ENCODE results near the gene FBXO22.

DNA sequence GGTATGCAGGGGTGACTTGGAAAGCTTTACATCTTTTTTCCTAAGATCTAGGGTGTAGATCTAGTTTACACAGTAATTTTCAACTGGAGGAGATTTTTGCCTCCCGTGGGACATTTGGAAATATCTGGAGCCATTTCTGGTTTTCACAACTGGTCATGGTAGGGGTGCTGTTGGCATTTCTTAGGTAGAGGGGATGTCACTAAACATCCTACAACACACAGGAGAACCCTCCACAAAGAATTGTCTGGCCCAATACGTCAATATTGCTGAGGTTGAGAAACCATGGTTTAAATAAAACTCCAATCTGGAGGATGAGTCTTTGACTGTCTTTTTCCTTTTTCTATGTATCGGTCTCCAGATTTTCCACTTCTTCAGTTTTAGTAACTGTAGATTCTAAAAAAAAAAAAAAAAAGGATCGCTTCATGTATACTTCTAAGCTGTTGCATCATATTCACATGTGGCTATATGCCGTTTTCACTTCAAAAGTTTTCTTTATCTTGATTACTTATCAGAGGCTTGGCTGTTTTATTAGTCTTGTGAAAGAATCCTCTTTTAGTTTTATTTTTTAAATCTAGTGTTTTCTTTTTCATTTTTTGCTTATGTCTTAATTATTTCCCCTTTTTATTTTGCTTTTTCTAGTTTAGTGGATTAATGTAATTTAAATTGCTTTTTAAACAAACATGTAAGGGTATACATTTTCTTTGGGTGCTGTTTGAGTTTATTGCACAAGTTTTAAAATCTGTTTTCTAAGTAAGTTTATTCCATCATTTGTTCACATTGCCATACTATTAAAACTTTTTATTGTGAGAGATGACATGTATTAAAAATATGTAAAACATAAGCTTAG lies 39.2 kb upstream of the FBXO22 start:
- TF ChIP-seq, protein P1, sequence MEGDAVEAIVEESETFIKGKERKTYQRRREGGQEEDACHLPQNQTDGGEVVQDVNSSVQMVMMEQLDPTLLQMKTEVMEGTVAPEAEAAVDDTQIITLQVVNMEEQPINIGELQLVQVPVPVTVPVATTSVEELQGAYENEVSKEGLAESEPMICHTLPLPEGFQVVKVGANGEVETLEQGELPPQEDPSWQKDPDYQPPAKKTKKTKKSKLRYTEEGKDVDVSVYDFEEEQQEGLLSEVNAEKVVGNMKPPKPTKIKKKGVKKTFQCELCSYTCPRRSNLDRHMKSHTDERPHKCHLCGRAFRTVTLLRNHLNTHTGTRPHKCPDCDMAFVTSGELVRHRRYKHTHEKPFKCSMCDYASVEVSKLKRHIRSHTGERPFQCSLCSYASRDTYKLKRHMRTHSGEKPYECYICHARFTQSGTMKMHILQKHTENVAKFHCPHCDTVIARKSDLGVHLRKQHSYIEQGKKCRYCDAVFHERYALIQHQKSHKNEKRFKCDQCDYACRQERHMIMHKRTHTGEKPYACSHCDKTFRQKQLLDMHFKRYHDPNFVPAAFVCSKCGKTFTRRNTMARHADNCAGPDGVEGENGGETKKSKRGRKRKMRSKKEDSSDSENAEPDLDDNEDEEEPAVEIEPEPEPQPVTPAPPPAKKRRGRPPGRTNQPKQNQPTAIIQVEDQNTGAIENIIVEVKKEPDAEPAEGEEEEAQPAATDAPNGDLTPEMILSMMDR (IDR thresholded peaks at IDR 0.05; ENCODE audit: low read depth, low read length, poor library complexity, severe bottlenecking) = no peak
- no peak for TF ChIP-seq EZH2phosphoT487 (IDR thresholded peaks at IDR 0.05; ENCODE audit: borderline replicate concordance, low read length)
